H1 (cell line): ENCODE results near the gene PDZD2.

Experiments
- CHD2 ChIP-seq: IDR thresholded peaks from 2 replicates; pipeline ENCODE4 v1.6.1; 2012; ENCODE audit warnings: low read length, improper control_type of control experiment
- CTCF ChIP-seq, 3 experiments: IDR thresholded peaks; 1 replicate in 2 of 3; 2 replicates in 1 of 3; pipeline versions ENCODE4 v1.5.1 to v1.6.1; 2011; ENCODE audit warnings: low read length in 3 of 3, mild to moderate bottlenecking in 3 of 3, inconsistent platforms in 2 of 3, low read depth in 1 of 3, moderate library complexity in 1 of 3; ENCODE audit not compliant: insufficient read depth in 1 of 3; ENCODE audit errors: control extremely low read depth in 1 of 3
- EP300 ChIP-seq, 2 experiments: IDR thresholded peaks; 1 replicate in 1 of 2; 2 replicates in 1 of 2; pipeline ENCODE4 v1.6.1; 2011 to 2012; ENCODE audit warnings: low read depth in 2 of 2, low read length in 2 of 2, mild to moderate bottlenecking in 2 of 2, borderline replicate concordance in 1 of 2, inconsistent platforms in 1 of 2, moderate library complexity in 1 of 2
- MAFK ChIP-seq: IDR thresholded peaks from 2 replicates; pipeline ENCODE4 v1.6.1; 2012; ENCODE audit warnings: low read depth, mild to moderate bottlenecking, improper control_type of control experiment, low read length
- POLR2A ChIP-seq, 2 experiments: IDR thresholded peaks; 1 replicate in 1 of 2; 2 replicates in 1 of 2; pipeline ENCODE4 v1.6.1; 2011; ENCODE audit warnings: low read depth in 2 of 2, low read length in 2 of 2, mild to moderate bottlenecking in 2 of 2; ENCODE audit errors: control extremely low read depth in 1 of 2
- TAF1 ChIP-seq: IDR thresholded peaks from 2 replicates; pipeline ENCODE4 v1.6.1; 2011; ENCODE audit warnings: mild to moderate bottlenecking, low read depth, low read length

GRCh38 chr5:31900296-31900865, 261.4 kb downstream of the PDZD2 start:
- TF ChIP-seq CHD2: no peak
- no peak for TF ChIP-seq EP300 (IDR thresholded peaks at IDR 0.05; ENCODE audit: borderline replicate concordance in 1 of 2, low read depth in 2 of 2, low read length in 2 of 2)
- TF ChIP-seq CTCF (IDR thresholded peaks at IDR 0.05; ENCODE audit: control extremely low read depth in 1 of 3, insufficient read depth in 1 of 3, low read depth in 1 of 3, low read length in 3 of 3): no peak
- no peak for TF ChIP-seq TAF1
- no peak for TF ChIP-seq POLR2A (IDR thresholded peaks at IDR 0.05; ENCODE audit: control extremely low read depth in 1 of 2, low read depth in 2 of 2, low read length in 2 of 2)
- no peak for TF ChIP-seq MAFK
